Sciatic nerve (tissue), 2 donors: Measurements from ENCODE around the gene TNFAIP8L2. TPM values are rescaled to one million over a fixed set of nuclear protein-coding genes. Genes with fewer than 3 reads are reported as not detected.
"Not testable (repeated sequence)": the region's sequence is repeated elsewhere in the genome, so short reads cannot be mapped to it uniquely, and the experiment has no call there.

Source experiments
- ATAC-seq: fragments of 200-7000 bp; cut with Tn5 transposase; one replicate; pipeline ENCODE4 v1.9.1; 2020; ENCODE audit warnings: mild to moderate bottlenecking, moderate library complexity
- DNase-seq: peaks from one replicate; pipeline ENCODE4 v3.0.0-alpha.2; 2020; ENCODE audit warnings: low spot score
- intact Hi-C: fragments of 100-400 bp; cut with DNase I; formaldehyde crosslinking; loops from one replicate; pipeline ENCODE4 v1.14.2; 2022
- total RNA-seq: library from RNA; stranded (reverse); fragmentation: NEBNext Ultra II Directional; extraction: Animal tissue kit (Norgen Biotek cat#: 25700); gene quantifications from one replicate; pipeline ENCODE4 v1.2.1, GENCODE V29; 2021
- donor health status: DM: no; HTN: no; CAD: no.
- donor health status: DM: no; HTN: no; CAD: no.

Gene TNFAIP8L2
- total RNA-seq, 1 donor from 2014 or later = 3.9 TPM

DNA sequence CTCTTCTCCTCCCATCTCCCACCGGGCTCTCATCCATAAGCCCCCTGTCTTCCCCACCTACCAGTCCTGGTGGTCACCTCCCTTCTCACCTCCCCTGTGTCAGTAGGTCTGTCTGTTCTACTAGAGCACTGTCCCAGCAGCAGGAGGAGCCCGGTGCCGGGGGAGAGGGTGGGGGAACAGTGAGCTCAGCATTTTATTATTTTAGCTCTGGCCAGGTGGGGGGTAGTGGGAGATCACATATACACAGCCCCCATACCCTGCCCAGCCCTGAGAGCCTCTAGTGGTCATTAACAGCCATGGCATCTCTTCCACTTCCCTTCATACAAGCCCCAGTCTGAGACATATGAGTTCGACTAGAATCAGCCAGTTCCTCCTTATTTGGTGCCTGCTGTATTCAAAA, 19.4 kb downstream of the TNFAIP8L2 start, which contains the start of gene TMOD4:
TSS of gene TMOD4 (minus strand) at position 119 of the 400 bp plus-strand sequence. CDS start 1,106 bp downstream, outside the sequence.
- intact Hi-C loops = no loop called here
- no peak for DNase-seq
- ATAC-seq = peak; percentile 33

DNA sequence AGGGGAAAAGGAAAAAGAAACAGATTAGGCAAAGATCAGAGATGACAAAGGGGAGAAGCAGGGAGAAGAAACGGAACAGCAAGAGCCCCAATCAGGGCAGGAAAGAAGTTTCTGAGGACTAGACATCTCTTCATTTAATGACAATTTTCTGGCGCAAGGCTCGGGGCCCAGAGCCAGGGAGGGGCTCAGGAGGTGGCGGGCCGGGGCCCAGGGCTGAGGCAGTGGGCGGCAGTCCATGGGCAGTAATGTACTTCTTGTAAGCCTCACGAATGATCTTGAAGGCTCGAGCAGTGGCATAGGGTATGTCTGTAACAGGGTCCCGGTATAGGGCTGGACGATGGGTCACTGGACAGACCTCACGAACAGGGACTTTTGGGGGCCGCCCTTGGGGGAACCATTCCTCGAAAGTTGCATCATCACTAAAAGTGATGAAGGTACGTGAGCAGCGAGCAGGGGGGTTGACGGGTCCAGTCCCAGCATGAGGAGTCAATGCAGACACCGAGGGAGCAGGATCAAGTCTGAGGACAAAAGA, 20.1 kb downstream of the TNFAIP8L2 start:
- ATAC-seq = no peak
- no peak for DNase-seq
- intact Hi-C loops = no loop called here

DNA sequence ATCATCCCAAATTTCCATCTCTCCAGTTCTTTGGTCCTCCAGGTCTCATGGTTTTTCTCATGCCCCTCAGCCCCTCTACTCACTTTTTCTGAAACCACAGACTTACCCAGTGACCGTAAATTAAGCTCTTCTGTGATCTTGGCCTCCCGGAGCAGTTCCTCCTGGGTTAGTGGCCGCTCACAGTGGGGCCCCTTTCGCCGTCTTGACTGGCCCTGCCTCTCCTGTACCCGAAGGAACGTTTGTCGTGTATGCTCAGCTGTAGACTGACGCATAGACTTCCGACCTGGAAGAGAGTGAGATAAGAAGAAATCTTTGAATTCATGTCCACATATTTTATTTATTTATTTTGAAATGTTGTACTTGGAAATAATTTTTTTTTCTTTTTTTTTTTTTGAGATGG, 27.8 kb downstream of the TNFAIP8L2 start:
- ATAC-seq (no peak), DNase-seq (no peak)
- intact Hi-C loops = no loop called here

DNA sequence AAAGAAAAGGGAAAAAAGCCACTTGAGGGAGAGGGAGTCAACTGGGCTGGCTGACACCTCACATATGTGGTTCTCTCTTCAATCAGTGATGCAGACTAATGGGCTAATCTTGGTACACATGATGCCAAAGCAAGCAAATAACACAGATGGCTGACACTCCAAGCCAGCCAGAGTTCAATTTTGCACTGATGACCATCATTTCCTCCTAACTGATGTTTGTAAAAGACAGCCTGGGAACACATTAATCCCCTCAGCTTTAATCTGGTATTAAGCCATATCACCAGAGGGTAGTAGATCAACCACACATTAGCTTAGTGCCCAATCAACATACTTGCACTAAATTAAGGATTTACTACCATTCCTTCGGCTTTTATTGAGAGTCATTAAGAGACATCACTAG, 30.8 kb downstream of the TNFAIP8L2 start:
- intact Hi-C loops = no loop called here
- DNase-seq = no peak
- ATAC-seq = no peak

DNA sequence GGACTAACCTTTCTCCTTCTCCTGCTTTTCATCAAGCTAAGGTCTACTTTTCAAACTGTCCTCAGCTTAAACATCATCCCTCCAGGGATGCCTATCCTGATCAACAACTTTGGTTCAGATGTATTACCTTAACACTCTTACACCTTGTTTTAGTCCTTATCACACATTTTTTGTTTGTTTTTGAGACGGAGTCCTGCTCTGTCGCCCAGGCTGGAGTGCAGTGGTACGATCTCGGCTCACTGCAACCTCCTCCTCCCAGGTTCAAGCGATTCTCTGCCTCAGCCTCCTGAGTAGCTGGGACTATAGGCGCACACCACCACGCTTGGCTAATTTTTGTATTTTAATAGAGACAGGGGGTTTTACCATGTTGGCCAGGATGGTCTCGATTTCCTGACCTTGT, 32.2 kb downstream of the TNFAIP8L2 start:
- DNase-seq, ATAC-seq, intact Hi-C loops: not testable (repeated sequence)

DNA sequence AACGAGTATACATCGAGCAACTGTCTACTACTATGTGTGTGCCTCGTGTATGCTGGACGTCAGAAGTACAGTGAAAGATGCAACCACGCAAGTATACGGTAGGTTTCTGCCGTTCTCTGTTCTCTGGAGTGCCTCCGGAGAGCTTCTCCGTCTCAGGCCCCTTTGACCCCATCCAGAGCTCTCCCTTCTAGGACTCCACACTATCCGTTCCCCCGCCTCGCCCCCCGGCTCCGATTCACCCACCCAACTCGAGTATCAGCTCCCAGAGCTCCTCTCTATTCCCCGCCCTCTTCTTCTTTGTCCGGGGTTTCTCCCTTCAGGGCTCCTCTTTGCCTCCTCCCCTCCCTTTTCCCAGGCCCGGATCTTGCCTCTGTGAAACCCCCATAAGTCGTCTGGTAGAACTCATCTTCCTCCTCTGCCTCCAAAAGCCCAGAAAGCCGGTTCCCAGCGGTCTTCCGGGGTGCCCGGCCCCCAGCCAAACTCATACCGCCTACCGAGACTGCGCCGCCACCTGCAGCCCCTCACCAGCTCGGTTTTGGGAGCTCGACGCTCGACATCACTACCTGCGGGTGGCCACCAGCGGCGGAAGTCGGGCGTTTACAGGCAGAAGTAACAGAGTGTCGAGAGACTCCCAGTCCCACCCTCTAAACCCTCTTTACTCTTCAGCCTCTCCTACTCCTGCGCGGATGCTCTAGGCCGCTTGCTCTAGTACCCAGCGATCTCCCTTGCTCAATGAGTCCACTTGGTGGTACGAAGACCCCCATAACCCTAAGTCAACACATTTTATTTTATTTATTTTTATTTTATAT, 33.4 kb downstream of the TNFAIP8L2 start, which contains the start of gene VPS72:
TSS of gene VPS72 (minus strand) at position 561 of the 809 bp plus-strand sequence. CDS start at position 485, 76 bp downstream.
- DNase-seq = peak; percentile 88
- ATAC-seq = peak; percentile 98
- intact Hi-C loops = no loop called here

DNA sequence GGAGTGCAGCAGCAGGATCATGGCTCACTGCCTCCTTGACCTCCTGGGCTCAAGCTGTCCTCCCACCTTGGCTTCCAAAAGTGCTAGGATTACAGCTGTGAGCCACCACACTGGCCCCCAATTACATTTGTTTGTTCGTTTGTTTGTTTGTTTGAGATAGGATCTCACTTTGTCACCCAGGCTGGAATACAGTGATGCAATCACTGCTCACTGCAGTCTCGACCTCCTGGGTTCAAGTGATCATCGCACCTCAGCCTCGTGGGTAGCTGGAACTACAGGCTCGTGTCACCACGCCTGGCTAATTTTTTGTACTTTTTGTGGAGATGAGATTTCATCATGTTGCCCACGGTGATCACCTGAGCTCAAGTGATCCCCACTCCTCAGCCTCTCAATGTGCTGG, 35.6 kb downstream of the TNFAIP8L2 start:
- intact Hi-C loops = no loop called here
- DNase-seq (no peak), ATAC-seq (no peak)

DNA sequence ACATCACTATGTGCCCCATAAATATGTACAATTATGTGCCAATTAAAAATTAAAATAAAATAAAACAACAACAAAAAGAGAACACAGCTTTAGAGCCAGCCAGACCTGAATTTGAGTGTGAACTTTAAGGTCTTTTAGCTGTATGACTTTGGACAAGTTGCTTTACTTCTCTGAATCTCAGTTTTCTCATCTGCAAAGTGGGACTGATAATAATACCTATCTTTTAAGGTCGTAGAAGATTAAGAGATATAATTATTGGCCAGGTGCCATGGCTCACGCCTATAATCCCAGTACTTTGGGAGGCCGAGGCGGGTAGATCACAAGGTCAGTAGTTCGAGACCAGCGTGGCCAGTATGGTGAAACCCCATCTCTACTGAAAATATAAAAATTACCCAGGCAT, 36.9 kb downstream of the TNFAIP8L2 start:
- DNase-seq = no peak
- ATAC-seq = no peak
- intact Hi-C loops = no loop called here

DNA sequence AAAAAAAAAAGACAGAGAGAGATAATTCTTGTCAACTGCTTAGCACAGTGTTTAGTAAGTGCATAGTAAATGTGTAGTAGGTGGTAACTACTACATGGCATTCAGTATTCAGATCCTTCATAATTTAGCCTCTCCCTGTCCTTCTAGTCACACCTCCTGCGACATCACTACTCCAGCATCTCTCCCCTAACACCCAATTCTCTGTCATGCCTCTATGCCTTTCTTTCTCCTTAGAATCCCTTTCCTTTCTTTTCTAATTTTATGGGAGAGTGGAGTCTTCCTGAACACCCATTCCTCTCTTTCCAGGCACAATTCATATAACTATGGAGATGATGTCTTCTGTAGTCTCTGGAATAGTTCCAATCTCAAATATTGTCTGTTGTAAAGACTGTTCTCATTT, 37.4 kb downstream of the TNFAIP8L2 start:
- intact Hi-C loops = no loop called here
- ATAC-seq (no peak), DNase-seq (no peak)

DNA sequence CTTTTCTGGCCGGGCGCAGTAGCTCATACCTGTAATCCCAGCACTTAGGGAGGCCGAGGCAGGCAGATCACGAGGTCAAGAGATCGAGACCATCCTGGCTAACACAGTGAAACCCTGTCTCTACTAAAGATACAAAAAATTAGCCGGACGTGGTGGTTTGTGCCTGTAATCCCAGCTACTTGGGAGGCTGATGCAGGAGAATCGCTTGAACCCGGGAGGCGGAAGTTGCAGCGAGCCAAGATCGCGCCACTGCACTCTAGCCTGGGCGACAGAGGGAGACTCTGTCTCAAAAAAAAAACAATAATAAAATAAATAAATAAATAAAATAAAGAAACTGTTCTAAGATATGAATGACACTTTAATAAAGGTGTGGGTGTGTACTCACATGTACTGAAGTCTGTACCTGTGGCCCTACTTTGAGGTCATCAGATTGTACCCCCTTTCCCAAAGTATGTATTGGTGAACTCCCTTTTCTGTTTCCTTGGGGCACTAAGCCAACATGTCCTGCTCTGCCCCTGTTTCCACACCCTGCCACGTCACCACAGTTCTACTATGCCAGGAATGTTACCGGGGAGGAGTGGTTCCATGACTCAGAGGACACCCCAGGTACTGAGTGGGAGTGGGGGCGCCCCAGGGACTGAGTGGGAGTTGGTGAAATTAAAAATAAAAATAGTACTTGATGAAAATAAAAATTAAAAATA, 38.6 kb downstream of the TNFAIP8L2 start:
- not testable (repeated sequence) for DNase-seq
- intact Hi-C loops = loop anchor here (5.0 kb wide), 1 partner anchor 57 kb away; the partner anchor contains the start of gene PSMD4

DNA sequence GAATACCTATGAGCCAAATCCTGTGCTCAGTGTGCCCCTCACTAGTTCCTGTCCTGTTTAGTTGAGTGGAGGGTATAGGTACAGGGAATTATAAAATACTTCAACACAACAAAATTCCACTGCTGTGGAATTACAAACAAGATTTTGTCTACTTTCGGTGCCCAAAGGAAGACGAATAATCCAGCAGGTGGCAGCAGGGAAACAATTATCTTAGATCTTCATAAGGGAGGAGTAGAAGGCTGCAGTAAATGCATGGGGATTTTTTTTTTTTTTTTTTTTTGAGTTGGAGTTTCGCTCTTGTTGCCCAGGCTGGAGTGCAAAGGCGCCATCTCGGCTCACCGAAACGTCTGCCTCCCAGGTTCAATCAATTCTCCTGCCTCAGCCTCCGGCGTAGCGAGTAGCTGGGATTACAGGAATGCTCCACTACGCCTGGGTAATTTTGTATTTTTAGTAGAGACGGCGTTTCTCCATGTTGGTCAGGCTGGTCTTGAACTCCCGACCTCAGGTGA, 39.9 kb downstream of the TNFAIP8L2 start:
- DNase-seq (peak; percentile 79), ATAC-seq (peak; percentile 32)
- intact Hi-C loops = loop anchor here (5.0 kb wide), 1 partner anchor 56 kb away; the partner anchor contains the start of gene PSMD4

More for the DNA sequence above, 38.6 kb downstream of the TNFAIP8L2 start:
- ATAC-seq = not testable (repeated sequence)

DNA sequence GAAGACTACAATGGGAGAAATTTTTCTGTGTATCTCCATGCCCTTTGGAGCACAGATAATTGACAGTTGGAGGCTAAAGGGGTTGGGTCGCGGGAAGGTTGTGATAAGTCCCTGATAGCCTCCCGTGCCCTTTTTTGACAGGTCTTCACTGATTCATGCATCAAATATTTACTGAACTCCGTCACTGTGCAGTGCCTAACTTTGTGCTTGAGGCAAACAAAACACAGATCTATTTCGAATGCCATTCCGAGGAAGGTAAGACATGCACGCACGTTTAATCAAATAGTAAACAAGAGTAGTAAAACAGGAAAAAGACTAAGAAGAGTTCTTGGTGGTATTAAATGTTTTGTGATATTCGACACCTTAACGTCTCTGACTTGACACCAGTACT, 41.4 kb downstream of the TNFAIP8L2 start:
- DNase-seq (no peak), ATAC-seq (no peak)
- intact Hi-C loops = loop anchor here (5.0 kb wide), 1 partner anchor 54 kb away; the partner anchor contains the start of gene PSMD4

DNA sequence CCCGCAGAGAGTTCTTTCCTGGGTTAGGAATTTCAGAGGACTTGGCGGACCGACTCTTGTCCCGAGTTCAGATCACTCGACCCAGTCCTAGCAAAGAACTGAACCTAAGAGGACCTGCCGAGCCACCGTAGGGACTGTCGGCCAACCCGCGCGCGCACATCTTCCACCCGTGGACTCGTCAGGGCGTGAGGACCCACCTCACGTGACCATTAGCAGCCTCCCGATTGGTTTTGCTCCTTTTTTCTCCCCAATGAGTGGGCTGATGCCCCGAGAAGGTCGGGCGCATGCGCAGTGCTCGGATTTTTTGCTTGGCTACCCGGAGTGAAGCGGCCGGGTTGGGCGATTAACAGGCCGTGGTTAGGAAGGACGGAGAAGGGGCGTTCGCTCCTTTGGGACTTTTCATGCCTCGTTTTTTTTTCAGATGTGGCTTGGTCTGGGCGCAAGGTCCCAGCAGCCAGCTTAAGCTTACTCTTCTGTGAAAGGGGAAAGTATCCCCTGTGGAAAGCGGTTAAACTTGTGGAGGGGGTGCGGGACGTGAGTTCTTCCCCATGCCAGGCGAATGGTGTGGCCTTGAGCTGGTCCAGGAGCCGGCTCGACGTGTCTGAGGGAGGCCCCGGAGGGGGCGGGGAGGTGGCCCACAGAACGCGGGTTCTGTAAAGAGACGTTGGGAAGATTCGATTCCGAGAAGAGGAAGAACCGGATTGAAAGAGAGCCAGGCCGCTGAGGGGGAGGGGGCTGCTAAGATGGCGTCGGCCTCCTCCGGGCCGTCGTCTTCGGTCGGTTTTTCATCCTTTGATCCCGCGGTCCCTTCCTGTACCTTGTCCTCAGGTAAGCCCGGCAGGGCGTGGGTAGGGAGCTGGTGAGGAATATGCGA, 42.0 kb downstream of the TNFAIP8L2 start, which contains the start of gene PIP5K1A:
TSS of gene PIP5K1A (plus strand) at position 299 of the 874 bp plus-strand sequence. CDS start at position 744, 445 bp downstream.
- ATAC-seq (peak; percentile 98), DNase-seq (peak; percentile 100)
- intact Hi-C loops = loop anchor here (5.0 kb wide), 1 partner anchor 54 kb away; the partner anchor contains the start of gene PSMD4

DNA sequence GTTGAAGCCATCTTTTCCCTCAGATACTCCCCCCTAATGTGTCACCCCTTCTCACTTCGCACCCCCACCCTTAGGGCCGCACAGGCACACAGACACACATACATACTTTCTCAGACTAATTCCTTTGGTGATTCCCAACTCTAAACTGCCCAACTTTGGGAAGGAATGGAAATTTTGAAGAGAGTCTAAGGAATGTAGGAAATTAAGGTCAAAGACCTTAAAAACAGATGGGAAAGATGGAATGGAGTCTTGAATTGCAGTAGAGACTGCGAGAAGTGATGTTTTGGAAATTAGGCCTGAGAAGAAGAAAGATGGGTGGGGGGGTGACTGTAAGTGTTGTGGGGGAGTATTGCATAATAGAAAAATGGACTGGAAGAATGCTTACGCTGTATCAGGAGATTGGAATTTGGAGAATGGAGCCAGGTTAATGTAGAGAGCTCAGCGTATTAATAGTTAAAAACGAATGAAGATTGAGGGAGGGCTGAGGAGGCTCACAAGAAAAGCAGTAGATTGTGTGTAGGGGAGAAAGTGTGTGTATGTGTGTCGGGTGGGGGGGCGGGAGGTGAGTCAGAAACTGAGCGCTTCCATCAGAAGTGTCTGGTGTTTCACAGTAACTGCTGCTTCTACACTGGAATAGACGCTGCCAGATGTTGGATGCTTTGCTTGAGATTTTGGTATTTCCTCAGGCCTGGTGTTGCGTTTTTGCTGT, 43.6 kb downstream of the TNFAIP8L2 start:
- no peak for ATAC-seq
- intact Hi-C loops = loop anchor here (5.0 kb wide), 1 partner anchor 52 kb away; the partner anchor contains the start of gene PSMD4
- no peak for DNase-seq

DNA sequence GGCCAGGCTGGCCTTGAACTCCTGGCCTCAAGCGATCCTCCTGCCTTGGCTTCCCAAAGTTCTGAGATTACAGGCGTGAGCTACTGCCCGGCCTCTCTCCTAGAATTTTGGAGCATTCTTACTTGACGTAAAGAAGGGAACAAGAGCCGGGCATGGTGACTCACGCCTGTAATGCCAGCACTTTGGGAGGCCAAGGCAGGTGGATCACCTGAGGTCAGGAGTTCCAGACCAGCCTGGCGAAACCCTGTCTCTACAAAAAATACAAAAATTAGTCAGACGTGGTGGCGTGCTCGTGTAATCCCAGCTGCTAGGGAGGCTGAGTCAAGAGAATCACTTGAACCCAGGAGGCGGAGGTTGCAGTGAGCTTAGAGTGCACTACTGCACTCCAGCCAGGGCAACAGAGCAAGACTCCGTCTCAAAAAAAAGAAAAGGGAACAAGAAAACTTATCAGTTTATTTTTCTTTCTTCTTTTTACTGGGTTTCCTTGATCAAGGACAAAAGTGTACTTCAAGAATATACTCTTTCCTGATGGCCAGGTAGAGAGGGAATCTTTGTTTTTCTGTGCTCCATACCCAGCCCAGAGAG, 49.0 kb downstream of the TNFAIP8L2 start:
- intact Hi-C loops, ATAC-seq, DNase-seq: not testable (repeated sequence)
